CD4-positive, alpha-beta T cell treated with Interleukin-12 subunit alpha and Interleukin-12 subunit beta, for 1 hour (primary cell): ENCODE data around the gene RABGGTA.
"Not testable (repeated sequence)": the region's sequence is repeated elsewhere in the genome, so short reads cannot be mapped to it uniquely, and the experiment has no call there.

Experiments used
- DNase-seq: peaks from one replicate; pipeline ENCODE4 v3.0.0-alpha.2; 2020

Gene RABGGTA

DNA sequence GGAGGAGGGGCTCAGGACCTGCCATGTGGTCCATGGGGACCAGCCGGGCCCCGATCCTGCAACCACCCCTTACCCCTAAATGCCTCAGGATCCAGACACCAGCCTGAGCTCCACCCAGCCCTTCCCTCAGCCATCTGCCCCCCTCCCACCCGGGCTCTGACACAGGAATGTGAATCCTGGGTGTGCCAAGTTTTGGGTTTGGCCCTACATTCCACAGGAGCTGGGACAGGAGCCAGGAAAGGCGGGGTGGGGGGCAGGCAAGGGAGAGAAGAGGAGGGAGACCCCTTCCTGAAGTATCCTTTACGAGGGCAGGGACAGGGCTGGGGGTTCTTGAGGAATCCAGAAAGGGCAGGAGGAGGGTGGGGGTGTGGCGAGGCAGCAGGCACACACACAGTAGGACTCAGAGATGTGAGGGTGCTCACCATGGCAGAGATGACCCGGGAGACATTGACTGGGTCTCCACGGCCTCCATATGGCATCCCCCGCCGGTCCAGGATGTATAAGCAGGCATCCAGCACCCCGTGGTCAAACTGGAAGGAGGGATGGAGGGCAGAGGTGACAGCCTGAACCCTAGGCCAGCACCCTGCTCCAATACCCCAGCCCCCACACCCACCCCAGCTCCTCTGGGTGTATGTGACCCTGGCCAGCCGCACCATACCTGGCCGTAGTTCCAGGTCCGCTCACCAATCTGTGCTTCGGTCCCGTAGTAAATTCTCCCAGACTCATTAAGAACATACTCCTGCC lies 11.9 kb downstream of the RABGGTA start:
- DNase-seq: no peak

GRCh38 chr14:24258548-24259265 lies 12.7 kb downstream of the RABGGTA start:
- no peak for DNase-seq

DNA sequence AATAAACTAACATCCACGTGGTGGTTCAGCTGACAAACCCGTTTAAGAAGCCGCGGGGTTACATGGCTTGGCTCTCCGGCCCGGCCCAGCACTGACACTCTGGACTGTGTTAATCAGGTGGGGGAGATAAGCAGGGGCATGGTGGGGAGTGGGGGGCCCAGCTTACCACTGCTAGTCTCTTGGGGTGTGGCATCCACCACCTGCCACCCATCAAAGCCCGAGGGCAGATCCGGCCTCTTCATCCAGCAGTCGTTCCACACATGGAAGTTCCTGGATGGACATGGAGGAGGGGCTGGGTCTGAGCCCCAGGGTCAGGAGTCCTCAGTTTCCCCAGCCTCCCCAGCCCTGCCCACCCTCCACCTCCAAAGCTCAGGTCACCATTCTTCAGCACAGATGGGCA lies 13.3 kb downstream of the RABGGTA start:
- no peak for DNase-seq

DNA sequence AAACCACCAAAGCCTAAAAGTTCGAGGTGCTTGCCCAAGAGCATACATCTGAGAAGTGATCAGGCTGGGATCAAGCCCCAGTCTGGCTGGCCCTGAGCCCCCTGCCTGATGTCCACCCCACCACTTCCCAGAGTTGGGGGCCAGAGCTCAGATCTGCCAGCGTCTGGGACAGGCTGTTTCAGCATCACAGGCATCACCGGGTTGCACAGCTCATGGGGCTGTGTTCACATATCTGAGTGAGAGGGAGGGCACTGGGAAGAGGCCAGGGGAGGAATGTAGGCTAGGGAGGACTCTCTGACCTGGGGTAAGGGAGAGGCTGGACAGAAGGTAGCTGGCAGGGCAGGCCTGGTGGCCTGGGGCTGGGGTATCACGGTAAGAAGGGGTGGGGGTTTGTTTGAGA lies 14.4 kb downstream of the RABGGTA start:
- no peak for DNase-seq

- no peak for DNase-seq
Measured at GRCh38 chr14:24255931-24256711, 15.3 kb downstream of the RABGGTA start.

- DNase-seq: no peak
Measured at GRCh38 chr14:24255438-24255837, 16.0 kb downstream of the RABGGTA start.

- DNase-seq: no peak
Measured at GRCh38 chr14:24254630-24255392, 16.6 kb downstream of the RABGGTA start.

GRCh38 chr14:24253936-24254335 lies 17.5 kb downstream of the RABGGTA start:
- DNase-seq: no peak

DNA sequence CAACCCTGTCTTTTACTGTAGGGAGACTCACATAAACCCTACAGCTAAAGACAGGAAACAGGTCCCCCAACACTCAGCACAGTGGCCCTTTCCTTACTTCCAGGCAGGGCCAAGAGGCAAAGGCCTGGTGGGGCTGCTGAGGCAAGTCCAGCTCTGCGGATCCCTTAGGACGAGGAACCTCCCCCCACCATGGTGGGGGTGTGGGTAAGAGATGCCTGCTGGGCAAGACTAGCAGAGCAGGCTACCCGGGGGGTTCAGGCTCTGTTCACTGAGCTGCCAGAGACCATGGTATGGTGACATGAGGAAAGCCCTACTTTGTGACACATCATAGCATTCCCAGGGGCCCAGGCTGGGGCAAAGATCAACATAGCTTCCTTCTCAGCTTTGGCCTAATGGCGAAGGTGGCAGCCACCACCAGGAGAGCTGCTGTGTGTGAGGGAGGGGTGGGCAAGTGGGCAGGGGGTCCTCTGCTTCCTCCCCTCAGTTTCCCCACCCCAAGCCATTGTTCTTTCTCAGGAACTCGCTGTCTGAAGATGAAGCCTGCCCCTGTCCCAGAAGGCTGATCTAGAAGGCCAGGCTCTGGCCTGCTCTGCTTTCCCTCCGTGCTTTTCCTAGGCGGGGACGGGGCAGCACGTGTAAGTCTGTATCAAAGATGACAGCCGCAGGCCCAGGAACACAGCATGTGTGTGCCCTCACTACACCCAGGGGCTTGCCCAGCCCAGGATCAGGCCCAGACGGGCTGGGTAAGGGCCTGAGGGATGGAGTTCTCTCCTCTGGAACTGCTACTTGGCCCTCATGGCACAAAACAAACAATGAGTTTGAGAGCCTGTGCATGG lies 18.9 kb downstream of the RABGGTA start:
- no peak for DNase-seq

- DNase-seq: no peak
Measured at GRCh38 chr14:24251880-24252288, 19.5 kb downstream of the RABGGTA start.

GRCh38 chr14:24250354-24250753 lies 21.0 kb downstream of the RABGGTA start:
- no peak for DNase-seq

- no peak for DNase-seq
Measured at GRCh38 chr14:24249230-24250021, 22.0 kb downstream of the RABGGTA start.

DNA sequence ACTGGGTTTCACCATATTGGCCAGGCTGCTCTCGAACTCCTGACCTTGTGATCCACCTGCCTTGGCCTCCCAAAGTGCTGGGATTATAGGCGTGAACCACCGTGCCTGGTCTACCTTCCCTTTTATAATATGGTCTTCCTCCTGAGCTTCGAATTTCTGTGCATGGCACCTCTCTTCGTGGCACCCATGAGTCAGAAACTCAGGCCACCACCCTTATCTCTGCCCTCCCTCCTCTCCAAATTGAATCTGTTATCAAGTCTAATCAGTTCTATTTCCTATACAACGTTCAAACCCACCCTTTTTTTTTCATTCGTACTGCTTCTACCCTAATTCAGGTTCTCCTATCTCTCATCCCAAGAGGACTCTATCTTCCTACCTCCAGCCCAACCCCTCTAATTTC lies 24.0 kb downstream of the RABGGTA start:
- DNase-seq: no peak

DNA sequence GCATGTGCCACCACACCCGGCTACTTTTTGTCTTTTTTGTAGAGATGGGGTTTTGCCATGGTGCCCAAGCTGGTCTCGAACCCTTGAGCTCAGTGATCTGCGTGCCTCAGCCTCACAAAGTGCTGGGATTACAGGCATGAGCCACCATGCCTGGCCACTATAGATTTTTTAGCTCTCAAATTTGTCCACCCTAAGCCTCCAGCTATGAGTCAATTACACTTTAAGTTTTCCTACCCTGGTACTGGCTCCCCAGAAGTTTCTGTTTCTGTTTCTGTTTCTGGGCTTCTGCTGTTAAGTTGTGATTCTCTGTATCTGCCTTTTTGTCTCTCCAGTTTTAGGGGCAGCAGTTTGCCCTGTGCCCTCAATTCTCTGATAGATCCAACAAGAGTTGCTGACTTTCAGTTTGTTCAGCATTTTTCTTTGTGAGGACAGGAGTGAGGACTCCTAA lies 24.6 kb downstream of the RABGGTA start:
- peak; percentile 61 for DNase-seq

DNA sequence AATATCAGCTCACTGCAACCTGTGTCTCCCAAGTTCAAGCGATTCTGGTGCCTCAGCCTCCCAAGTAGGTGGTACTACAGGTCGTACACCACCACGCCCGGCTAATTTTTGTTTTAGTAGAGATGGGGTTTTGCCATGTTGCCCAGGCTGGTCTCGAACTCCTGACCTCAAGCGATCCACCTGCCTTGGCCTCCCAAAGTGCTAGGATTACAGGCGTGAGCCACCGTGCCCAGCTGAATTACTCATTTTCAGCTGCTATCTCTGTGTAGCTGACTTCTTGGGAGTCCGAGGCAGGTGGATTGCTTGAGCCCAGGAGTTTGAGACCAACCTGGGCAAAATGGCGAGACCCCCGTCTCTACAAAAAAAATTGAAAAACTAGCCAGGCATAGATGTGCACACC lies 26.0 kb downstream of the RABGGTA start:
- not testable (repeated sequence) for DNase-seq

DNA sequence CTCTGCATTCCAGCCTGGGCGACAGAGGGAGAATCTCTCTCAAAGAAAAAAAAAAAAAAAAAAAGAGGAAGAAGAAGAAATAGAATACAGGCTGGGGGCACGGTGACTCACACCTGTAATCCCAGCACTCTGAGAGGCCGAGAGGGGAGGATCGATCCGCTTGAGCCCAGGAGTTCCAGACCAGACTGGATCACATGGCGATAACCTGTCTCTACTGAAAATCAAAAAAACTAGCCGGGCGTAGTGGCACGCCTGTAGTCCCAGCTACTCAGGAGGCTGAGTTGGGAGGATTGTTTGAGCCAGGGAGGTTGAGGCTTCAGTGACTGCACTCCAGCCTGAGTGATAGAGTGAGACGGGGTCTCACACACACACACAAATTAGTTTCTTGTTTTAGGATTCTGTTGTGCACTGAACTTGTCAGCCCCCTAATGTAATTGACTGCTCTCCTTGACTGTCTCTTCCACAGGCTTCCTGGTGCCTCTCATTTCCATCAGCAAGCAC lies 28.0 kb downstream of the RABGGTA start:
- DNase-seq: no peak

- peak; percentile 93 for DNase-seq
Measured at GRCh38 chr14:24241829-24242443, 29.5 kb downstream of the RABGGTA start.

- DNase-seq: no peak
Measured at GRCh38 chr14:24240110-24240918, 31.1 kb downstream of the RABGGTA start.

DNA sequence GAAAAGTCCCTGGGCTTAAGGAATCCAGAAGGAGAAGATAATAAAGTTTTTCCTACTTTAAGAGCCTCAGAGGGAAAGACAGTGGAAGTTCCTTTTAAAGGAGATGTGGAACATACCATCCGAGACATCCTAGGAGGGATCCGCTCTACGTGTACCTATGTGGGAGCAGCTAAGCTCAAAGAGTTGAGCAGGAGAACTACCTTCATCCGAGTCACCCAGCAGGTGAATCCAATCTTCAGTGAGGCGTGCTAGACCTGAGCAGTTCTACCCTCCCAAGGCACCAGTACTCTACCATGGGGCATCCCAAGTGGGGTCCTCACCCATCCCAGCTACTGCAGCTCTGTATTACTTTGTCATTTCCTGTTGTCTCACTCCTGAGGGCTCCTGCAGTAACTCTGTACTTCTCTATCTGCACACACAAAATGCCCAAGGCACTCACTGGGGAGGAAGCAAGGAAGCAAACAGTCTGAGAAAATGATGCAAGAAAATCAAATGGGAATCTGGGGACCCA lies 32.8 kb downstream of the RABGGTA start:
- DNase-seq: no peak
